SU-DHL-6 (cell line): Measurements from ENCODE around the gene DDIT3.

ENCODE experiments used
- EZH2phosphoT487 ChIP-seq: fragments of 200-600 bp; sonication (generic), shearing (Covaris generic); conservative IDR thresholded peaks from 2 replicates; pipeline ENCODE4 v1.6.1; 2018; ENCODE audit warnings: mild to moderate bottlenecking, antibody characterized with exemption, low read length, moderate library complexity, mixed read lengths
- TF ChIP-seq, protein P1 (sequence below): fragments of 200-600 bp; sonication (generic); IDR thresholded peaks from one replicate; pipeline ENCODE4 v1.5.1; 2017; ENCODE audit warnings: antibody characterized with exemption, mild to moderate bottlenecking, low read length, moderate library complexity; ENCODE audit not compliant: insufficient read depth, poor library complexity, severe bottlenecking

DNA sequence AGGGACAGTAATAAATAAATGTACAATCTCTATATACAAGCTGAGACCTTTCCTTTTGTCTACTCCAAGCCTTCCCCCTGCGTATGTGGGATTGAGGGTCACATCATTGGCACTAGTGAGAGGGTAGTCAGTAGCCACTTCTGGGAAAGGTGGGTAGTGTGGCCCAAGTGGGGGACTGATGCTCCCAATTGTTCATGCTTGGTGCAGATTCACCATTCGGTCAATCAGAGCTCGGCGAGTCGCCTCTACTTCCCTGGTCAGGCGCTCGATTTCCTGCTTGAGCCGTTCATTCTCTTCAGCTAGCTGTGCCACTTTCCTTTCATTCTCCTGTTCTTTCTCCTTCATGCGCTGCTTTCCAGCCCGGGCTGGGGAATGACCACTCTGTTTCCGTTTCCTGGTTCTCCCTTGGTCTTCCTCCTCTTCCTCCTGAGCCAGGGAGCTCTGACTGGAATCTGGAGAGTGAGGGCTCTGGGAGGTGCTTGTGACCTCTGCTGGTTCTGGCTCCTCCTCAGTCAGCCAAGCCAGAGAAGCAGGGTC lies 3.6 kb downstream of the DDIT3 start:
- TF ChIP-seq, protein P1, sequence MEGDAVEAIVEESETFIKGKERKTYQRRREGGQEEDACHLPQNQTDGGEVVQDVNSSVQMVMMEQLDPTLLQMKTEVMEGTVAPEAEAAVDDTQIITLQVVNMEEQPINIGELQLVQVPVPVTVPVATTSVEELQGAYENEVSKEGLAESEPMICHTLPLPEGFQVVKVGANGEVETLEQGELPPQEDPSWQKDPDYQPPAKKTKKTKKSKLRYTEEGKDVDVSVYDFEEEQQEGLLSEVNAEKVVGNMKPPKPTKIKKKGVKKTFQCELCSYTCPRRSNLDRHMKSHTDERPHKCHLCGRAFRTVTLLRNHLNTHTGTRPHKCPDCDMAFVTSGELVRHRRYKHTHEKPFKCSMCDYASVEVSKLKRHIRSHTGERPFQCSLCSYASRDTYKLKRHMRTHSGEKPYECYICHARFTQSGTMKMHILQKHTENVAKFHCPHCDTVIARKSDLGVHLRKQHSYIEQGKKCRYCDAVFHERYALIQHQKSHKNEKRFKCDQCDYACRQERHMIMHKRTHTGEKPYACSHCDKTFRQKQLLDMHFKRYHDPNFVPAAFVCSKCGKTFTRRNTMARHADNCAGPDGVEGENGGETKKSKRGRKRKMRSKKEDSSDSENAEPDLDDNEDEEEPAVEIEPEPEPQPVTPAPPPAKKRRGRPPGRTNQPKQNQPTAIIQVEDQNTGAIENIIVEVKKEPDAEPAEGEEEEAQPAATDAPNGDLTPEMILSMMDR, result no peak
- no peak for TF ChIP-seq EZH2phosphoT487
